WERI-Rb-1 (cell line): ENCODE results near the gene COL16A1.

Experiments
- DNase-seq: peaks from one replicate; pipeline ENCODE4 v3.0.0-alpha.2; 2020
- H3K27ac ChIP-seq: fragments of 250-450 bp; sonication (Bioruptor Pico); 2 replicates; pipeline ENCODE4 v1.5.1; 2020; ENCODE audit warnings: mild to moderate bottlenecking, moderate library complexity
- H3K27me3 ChIP-seq: fragments of 250-450 bp; sonication (Bioruptor Pico); 2 replicates; pipeline ENCODE4 v1.5.1; 2021; ENCODE audit warnings: mild to moderate bottlenecking, low read depth, moderate library complexity; ENCODE audit not compliant: insufficient read depth, severe bottlenecking
- H3K36me3 ChIP-seq: fragments of 250-450 bp; sonication (Bioruptor Pico); 2 replicates; pipeline ENCODE4 v1.5.1; 2020; ENCODE audit warnings: mild to moderate bottlenecking, moderate library complexity
- H3K4me3 ChIP-seq: 2 replicates; pipeline ENCODE4 v1.5.1; 2011; ENCODE audit warnings: low read depth, mild to moderate bottlenecking, control low read depth, low read length
- H3K9me3 ChIP-seq: fragments of 250-450 bp; sonication (Bioruptor Pico); 2 replicates; pipeline ENCODE4 v1.5.1; 2021; ENCODE audit warnings: mild to moderate bottlenecking, moderate library complexity; ENCODE audit not compliant: severe bottlenecking
- CTCF ChIP-seq: IDR thresholded peaks from 2 replicates; pipeline ENCODE4 v1.5.1; 2011; ENCODE audit warnings: low read depth, mild to moderate bottlenecking, control low read depth, inconsistent platforms, low read length

Gene COL16A1

GRCh38 chr1:31620631-31621497 lies 83.0 kb downstream of the COL16A1 start:
- H3K36me3 ChIP-seq = no peaks in the 10 kb centered on the region
- no peaks in the 10 kb centered on the region for H3K9me3 ChIP-seq
- no peak overlapping the region for H3K4me3 ChIP-seq
- no peak for DNase-seq
- H3K27ac ChIP-seq = no peak overlapping the region
- H3K27me3 ChIP-seq = peaks cover 5% of the 10 kb centered on the region
- TF ChIP-seq CTCF = no peak

- no peaks in the 10 kb centered on the region for H3K9me3 ChIP-seq
- DNase-seq = peak; percentile 29
- no peak overlapping the region for H3K27ac ChIP-seq
- no peak overlapping the region for H3K4me3 ChIP-seq
- no peak for TF ChIP-seq CTCF
- H3K36me3 ChIP-seq = no peaks in the 10 kb centered on the region
- H3K27me3 ChIP-seq = peaks cover 5% of the 10 kb centered on the region
Observed at GRCh38 chr1:31618916-31619846, 84.6 kb downstream of the COL16A1 start.

- Histone ChIP-seq H3K27ac (peak overlapping the region; percentile 33), H3K36me3 (no peaks in the 10 kb centered on the region), H3K9me3 (no peaks in the 10 kb centered on the region), H3K4me3 (peak overlapping the region; percentile 71), H3K27me3 (peaks cover 5% of the 10 kb centered on the region)
- peak; percentile 87 for TF ChIP-seq CTCF
- peak; percentile 77 for DNase-seq
Observed at GRCh38 chr1:31617916-31618746, 85.7 kb downstream of the COL16A1 start.

GRCh38 chr1:31617218-31617915 lies 86.5 kb downstream of the COL16A1 start, which contains the start of gene HCRTR1:
Gene HCRTR1, plus strand, starts transcription at chr1:31617689. Its CDS starts 1,504 bp downstream, at chr1:31619193.
- H3K36me3 ChIP-seq = no peaks in the 10 kb centered on the region
- TF ChIP-seq CTCF = no peak
- H3K4me3 ChIP-seq = peak within 1 kb of the TSS; percentile 71
- peaks cover 5% of the 10 kb centered on the region for H3K27me3 ChIP-seq
- H3K9me3 ChIP-seq = no peaks in the 10 kb centered on the region
- peak within 1 kb of the TSS; percentile 33 for H3K27ac ChIP-seq
- DNase-seq = no peak

- TF ChIP-seq CTCF = no peak
- no peak for DNase-seq
- H3K4me3 ChIP-seq = no peak overlapping the region
- no peak overlapping the region for H3K27ac ChIP-seq
- no peaks in the 10 kb centered on the region for H3K36me3 ChIP-seq
- H3K9me3 ChIP-seq = no peaks in the 10 kb centered on the region
- peaks cover 5% of the 10 kb centered on the region for H3K27me3 ChIP-seq
Observed at GRCh38 chr1:31615939-31616338, 87.9 kb downstream of the COL16A1 start.
